MG63 (cell line): ENCODE measurements around the gene ABCG1. TPM values are rescaled to one million over a fixed set of nuclear protein-coding genes. Genes with fewer than 3 reads are reported as not detected.

ENCODE experiments used
- DNase-seq: peaks from one replicate; pipeline ENCODE4 v3.0.0-alpha.2; 2020
- H3K27me3 ChIP-seq: fragments of 250-450 bp; sonication (Bioruptor Pico); 2 replicates; pipeline ENCODE4 v1.5.1; 2020; ENCODE audit warnings: mild to moderate bottlenecking, moderate library complexity
- H3K36me3 ChIP-seq: fragments of 250-450 bp; sonication (Bioruptor Pico); 2 replicates; pipeline ENCODE4 v1.5.1; 2020; ENCODE audit warnings: mild to moderate bottlenecking, moderate library complexity
- H3K4me3 ChIP-seq: fragments of 250-450 bp; sonication (Bioruptor Pico); 2 replicates; pipeline ENCODE4 v1.5.1; 2020; ENCODE audit warnings: mild to moderate bottlenecking, moderate library complexity
- H3K9me3 ChIP-seq: fragments of 250-450 bp; sonication (Bioruptor Pico); 2 replicates; pipeline ENCODE4 v1.5.1; 2020; ENCODE audit warnings: mild to moderate bottlenecking, moderate library complexity
- total RNA-seq: library from RNA; depleted of rRNA; stranded (reverse); fragments of >200 nt; shearing (Covaris generic); gene quantifications from 2 replicates; pipeline ENCODE4 v1.2.3, GENCODE V29; 2014; ENCODE audit warnings: low replicate concordance

ABCG1 gene
- total RNA-seq, 1 experiment from 2014 or later: 0.82 TPM

DNA sequence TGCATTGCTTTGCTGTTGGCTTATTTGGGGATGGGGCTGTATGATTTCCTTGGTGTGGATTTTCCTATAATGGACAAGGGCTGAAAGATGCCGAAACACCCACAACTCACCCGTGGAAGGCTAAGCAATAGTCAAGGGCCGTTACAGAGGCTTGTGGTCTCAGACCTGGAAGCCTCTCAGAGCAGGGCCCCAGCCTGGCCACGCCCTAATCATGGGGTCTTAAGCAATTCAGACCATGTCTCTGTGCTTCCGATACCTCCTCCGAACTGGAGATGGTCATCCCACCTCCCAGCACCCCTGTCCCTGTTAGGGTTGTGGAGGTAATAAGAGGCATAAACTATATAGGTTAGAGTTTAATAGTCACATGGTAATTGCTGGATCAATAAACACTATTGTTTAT is 3.4 kb downstream of the ABCG1 start:
- H3K9me3 ChIP-seq: no peaks in the 10 kb centered on the region
- peaks cover 15% of the 10 kb centered on the region for H3K27me3 ChIP-seq
- no peak for DNase-seq

DNA sequence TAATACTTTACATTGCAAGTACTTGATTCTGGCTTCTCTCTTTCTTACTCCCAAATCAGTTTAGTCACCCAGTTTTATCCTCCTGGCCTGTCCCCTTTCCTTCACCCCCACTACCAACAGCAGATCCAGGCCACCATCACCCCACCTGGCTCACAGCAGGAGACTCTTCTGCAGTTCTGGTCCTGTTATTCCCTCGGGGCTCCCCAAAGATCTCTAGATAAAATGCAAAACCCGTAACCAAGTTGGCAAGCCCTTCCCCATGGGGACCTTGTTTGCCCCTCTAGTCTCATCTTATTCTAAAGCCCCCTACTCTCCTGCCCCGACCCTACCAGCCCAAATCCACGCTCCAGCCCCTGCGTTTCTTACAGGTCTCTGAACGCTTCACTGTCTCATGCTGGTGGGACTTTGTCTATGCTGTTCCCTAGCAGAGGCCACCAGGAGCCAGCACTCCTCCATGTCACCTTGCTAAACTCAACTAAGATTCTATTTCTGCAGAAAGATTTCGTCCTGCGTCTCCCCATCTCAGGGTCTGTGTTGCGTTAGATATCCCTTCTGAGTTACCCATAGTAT is 4.0 kb downstream of the ABCG1 start:
- Histone ChIP-seq H3K36me3 (no peaks in the 10 kb centered on the region), H3K27me3 (peaks cover 15% of the 10 kb centered on the region), H3K4me3 (no peak overlapping the region), H3K9me3 (no peaks in the 10 kb centered on the region)
- no peak for DNase-seq

More for the DNA sequence above, 3.4 kb downstream of the ABCG1 start:
- H3K4me3 ChIP-seq: no peak overlapping the region
- H3K36me3 ChIP-seq: no peaks in the 10 kb centered on the region

DNA sequence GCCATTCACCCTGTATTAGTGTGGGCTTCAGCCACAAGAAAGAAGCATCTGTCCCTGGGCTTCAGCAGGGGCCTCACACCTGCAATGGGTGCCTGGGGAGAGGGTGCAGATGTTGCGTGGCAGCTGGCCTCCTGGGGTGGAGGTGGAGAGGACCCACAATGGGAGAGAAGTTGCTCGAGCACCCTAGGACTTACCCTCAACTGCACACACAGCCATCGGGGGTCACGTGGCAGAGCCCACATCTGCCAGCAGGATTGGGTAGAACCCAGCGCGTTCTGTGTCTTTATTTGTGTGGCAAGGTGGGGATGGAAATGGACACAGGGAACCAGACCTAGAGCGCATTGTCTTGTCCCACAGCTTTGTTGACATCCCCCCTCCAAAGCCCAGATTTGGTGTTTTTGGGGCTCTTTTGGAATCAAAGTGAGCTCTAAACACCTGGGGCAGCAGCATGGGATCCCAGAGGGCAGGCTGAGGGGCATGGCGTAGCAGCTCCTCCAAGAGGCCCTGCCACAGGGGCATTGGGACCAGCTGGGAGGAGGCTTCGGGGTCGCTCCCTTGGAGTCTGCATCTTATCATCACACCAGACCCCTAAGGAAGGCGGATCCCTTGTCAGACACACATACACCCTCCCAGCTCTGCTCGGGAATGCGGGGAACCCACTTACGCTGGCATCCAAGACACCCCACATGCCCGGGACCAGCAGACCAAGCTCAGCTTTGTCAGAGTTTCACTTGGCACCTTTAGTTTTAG is 5.1 kb downstream of the ABCG1 start:
- Histone ChIP-seq H3K27me3 (peaks cover 13% of the 10 kb centered on the region), H3K4me3 (no peak overlapping the region), H3K36me3 (no peaks in the 10 kb centered on the region), H3K9me3 (no peaks in the 10 kb centered on the region)
- DNase-seq: no peak

DNA sequence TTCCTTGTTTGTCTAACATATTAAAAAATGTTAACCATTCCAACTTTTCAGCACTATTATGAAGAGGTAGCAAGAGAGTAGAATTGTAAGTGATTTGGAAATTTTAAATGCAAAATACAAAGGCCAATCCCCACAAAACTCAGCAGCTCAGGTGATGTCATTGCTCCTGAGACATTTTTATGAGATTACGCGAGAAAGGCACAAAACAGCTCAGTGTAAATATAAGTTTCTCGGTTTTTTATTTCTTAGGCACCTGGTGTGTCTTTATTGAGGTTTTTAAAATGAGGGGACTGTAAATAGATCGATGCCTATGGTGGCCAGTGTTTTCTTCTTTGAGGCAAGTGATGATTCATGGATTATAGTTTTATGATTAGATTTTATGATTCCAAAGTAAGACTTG is 6.1 kb downstream of the ABCG1 start:
- no peak overlapping the region for H3K4me3 ChIP-seq
- no peaks in the 10 kb centered on the region for H3K9me3 ChIP-seq
- H3K27me3 ChIP-seq: peaks cover 4% of the 10 kb centered on the region; the same call in 1 of the 2 replicates
- no peaks in the 10 kb centered on the region for H3K36me3 ChIP-seq
- DNase-seq: no peak

DNA sequence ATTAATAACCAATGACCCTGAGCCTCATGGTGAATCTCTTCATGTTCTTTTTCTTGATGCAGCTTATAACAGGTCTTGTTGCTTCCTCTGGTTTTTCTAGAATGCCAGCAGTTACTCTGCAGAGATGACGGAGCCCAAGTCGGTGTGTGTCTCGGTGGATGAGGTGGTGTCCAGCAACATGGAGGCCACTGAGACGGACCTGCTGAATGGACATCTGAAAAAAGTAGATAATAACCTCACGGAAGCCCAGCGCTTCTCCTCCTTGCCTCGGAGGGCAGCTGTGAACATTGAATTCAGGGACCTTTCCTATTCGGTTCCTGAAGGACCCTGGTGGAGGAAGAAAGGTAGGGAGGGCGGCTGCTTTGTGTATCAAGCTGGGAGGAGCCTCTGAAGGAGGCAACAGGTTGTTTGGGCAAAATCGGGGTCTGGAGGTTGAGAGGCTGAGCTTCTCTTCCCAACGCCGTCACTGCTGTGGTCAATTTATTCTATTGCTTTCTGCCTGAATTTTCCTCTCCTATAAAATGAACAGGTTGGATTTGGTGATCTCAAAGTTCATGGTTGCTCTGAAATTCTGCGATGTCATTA is 6.7 kb downstream of the ABCG1 start:
- H3K4me3 ChIP-seq: no peak overlapping the region
- no peaks in the 10 kb centered on the region for H3K36me3 ChIP-seq
- no peaks in the 10 kb centered on the region for H3K9me3 ChIP-seq
- no peak for DNase-seq
- 0 out of 2 replicates have a peak, but pooled peaks cover under 1% of the 10 kb centered on the region for H3K27me3 ChIP-seq

DNA sequence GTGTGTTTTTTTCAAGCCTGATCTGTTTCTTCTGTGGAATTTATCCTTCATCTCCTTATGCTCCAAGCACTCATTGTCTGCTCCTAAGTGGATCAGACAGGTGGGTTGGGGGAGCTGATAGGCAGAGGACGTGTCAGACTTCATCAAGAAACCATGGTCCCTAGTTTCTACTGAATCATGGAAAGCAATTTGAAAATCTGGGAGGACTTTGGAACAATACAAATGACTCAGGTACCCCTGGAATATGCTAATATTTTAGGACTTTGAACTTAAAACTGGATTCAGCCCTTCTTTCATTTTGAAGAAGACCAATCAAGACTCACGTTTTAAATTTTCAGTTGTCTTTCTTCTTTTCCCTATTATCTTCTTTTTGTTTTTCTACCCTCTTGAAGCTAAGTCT is 7.7 kb downstream of the ABCG1 start:
- no peak overlapping the region for H3K4me3 ChIP-seq
- no peaks in the 10 kb centered on the region for H3K36me3 ChIP-seq
- H3K9me3 ChIP-seq: no peaks in the 10 kb centered on the region
- no peaks in the 10 kb centered on the region for H3K27me3 ChIP-seq
- no peak for DNase-seq

DNA sequence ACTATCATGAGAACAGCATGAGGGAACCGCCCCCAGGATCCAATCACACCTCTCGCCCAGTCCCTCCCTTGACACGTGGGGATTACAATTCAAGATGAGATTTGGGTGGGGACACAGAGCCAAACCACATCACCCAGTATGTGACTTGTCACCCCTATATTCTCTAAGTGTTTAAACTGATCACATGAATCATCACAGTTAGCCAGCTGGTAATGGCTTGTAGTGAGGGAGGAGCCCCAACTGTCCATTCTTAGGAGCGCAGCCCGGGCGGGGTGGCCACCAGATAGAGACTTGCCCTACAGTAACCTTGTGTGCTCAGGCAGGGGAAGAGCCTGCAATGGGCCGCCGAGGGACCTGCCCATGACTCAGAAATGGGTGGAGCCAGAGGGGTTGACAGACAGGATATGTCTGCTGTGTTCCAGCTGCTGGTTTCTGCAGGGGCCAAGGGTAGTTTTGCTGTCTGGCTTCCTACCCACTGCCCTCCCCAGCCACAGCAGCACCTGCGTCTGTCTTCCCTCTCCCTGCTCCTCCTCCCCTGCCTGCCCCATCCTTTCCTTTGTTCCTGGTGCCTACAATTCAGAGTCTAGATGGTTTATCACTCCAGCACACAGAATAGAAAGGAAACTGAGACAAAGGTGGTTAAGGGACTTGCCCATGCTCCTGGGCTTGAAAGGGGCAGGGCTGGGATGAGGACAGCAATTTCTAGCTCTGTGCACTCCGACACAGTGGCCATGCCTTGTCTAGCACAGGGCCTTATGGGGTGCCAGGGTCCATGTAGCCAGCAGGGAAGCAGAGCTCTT is 9.2 kb downstream of the ABCG1 start:
- no peak overlapping the region for H3K4me3 ChIP-seq
- no peaks in the 10 kb centered on the region for H3K9me3 ChIP-seq
- no peaks in the 10 kb centered on the region for H3K27me3 ChIP-seq
- DNase-seq: peak; percentile 96
- H3K36me3 ChIP-seq: no peaks in the 10 kb centered on the region

DNA sequence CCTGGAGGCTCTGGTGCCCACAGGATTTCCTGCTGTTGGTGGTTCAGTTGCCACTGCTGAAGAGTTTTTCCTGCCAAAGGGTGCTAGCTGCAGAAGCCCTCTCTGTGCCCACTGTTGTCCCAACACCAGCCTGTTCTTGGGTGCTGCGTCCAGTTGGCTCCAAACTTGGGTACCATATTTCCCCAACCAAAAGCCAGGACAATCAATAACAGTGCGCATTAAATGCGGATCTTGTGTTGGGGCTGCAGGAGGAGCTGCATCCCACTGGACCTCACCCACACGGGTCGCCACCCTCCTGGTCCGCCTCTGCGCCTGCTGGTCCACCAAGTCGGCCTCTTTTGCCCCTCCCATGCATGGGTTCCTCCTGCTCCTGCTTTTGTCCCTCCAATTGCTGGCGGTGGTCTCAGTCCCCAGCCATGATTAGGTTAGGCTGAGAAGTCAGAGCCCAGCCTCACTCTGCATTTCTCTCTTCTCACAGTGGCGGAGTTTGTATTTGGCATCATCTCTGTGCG is 9.8 kb downstream of the ABCG1 start:
- no peaks in the 10 kb centered on the region for H3K9me3 ChIP-seq
- DNase-seq: no peak
- H3K36me3 ChIP-seq: no peaks in the 10 kb centered on the region
- H3K4me3 ChIP-seq: no peak overlapping the region
- H3K27me3 ChIP-seq: no peaks in the 10 kb centered on the region

DNA sequence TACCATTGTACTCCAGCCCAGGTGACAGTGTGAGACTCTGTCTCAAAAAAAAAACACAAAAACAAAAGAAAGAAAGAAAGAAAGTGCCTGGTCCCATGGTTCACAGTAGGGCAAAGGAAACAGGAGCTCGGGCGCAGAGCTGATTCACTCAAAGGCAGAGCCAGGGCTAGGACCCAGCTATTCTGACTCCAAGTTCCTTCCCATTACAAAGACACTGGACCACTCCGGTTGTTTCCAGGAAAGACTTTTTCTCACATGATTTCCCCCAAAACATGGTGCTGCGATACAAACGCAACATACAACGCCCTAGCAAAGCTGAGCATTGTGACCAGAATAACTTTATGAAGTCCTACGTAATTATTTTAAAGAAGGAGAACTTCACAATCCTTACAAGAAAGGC is 10.7 kb downstream of the ABCG1 start:
- DNase-seq: no peak
- Histone ChIP-seq H3K27me3 (no peaks in the 10 kb centered on the region), H3K9me3 (no peaks in the 10 kb centered on the region), H3K4me3 (no peak overlapping the region), H3K36me3 (no peaks in the 10 kb centered on the region)

DNA sequence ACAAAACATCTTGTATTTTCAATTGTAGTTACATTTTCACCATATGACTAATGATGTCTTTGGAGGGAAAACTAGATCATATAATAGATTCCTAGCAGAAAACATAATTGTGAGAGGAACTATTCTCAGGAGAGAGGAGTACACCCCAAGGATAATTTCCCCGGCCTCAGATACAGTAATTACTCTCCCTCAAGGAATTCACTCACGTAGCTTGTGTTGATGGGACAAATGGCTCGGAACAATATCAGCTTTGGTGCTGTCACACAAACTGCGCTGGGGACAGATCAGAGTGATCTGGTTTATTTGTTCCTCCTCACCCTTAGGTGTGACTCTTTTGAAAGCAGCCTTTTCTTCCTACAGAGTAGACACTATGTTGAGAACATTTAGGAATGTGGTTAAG is 11.2 kb downstream of the ABCG1 start:
- no peak for DNase-seq
- Histone ChIP-seq H3K9me3 (no peaks in the 10 kb centered on the region), H3K27me3 (no peaks in the 10 kb centered on the region), H3K36me3 (no peaks in the 10 kb centered on the region), H3K4me3 (no peak overlapping the region)

DNA sequence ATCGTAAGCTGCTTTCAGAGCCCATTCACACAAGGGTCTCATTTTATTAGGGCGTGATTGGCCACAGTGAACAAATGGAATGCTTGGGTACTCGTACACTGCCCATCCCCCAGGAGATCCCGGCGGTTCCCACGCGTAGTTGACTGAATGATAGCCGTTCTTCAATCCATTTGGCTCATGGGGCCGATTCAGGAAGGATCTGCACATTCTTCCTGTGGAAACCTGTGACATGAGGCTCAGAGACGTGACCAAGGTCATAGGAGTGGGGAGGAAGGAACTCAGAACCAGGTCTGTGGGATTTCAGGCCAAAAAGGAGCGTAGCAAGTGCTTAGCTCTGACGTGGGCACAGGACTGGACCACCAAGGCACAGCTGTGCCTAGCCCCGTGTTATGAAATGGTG is 11.7 kb downstream of the ABCG1 start:
- H3K27me3 ChIP-seq: no peaks in the 10 kb centered on the region
- H3K36me3 ChIP-seq: no peaks in the 10 kb centered on the region
- DNase-seq: no peak
- H3K4me3 ChIP-seq: no peak overlapping the region
- H3K9me3 ChIP-seq: no peaks in the 10 kb centered on the region

DNA sequence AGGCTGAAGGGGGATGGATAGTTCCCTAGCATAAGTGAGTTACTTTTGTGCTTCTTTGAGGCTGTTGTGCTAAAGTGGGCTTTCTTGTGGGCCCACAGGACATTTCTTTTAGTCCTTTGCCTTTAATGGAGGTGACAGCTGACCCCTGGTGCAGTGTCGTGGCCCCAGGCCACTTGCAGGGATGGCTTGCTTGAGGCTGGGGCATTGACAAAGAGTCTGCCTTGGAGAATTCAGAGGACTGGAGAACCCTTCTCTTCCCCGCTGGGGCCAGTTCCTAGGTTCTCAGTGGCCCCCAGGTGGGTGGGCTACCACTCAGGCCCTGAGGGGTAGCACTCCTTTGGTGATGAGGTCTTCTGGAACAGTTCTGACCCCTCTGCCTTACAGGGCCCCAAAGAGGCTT is 12.8 kb downstream of the ABCG1 start:
- no peaks in the 10 kb centered on the region for H3K9me3 ChIP-seq
- H3K4me3 ChIP-seq: no peak overlapping the region
- H3K36me3 ChIP-seq: no peaks in the 10 kb centered on the region
- DNase-seq: no peak
- H3K27me3 ChIP-seq: no peaks in the 10 kb centered on the region

DNA sequence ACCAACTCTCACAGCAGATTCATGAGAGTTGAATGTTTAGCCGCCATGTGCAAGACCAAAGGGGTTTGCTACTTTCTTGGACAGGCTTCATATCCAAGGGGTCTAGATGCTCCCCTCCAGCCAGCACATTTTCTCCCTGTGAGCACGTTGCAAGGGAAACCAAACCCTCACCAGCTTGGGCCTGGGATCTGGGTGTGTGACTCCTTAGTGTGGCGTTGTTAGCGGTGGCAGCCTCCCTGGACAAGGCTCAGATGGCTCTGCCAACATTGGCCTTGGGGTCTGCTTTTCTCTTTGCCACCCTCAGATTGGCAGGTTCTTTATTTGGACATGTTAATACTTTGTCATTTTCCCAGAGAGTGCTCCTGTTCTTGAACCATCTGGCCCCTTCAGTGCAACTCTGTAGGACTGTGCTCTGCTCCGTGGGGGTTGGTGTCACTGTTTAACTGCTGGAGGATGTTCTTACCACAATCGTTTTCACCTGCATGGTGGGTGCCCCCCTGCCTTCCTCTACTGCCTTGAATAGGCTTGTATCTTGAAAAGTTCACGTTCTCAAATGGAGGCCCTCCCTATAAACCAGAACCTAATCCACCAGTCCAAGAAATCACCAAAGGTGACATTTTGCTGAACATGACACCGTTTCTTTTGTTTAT is 13.4 kb downstream of the ABCG1 start:
- Histone ChIP-seq H3K9me3 (no peaks in the 10 kb centered on the region), H3K27me3 (no peaks in the 10 kb centered on the region), H3K4me3 (no peak overlapping the region), H3K36me3 (no peaks in the 10 kb centered on the region)
- DNase-seq: no peak

DNA sequence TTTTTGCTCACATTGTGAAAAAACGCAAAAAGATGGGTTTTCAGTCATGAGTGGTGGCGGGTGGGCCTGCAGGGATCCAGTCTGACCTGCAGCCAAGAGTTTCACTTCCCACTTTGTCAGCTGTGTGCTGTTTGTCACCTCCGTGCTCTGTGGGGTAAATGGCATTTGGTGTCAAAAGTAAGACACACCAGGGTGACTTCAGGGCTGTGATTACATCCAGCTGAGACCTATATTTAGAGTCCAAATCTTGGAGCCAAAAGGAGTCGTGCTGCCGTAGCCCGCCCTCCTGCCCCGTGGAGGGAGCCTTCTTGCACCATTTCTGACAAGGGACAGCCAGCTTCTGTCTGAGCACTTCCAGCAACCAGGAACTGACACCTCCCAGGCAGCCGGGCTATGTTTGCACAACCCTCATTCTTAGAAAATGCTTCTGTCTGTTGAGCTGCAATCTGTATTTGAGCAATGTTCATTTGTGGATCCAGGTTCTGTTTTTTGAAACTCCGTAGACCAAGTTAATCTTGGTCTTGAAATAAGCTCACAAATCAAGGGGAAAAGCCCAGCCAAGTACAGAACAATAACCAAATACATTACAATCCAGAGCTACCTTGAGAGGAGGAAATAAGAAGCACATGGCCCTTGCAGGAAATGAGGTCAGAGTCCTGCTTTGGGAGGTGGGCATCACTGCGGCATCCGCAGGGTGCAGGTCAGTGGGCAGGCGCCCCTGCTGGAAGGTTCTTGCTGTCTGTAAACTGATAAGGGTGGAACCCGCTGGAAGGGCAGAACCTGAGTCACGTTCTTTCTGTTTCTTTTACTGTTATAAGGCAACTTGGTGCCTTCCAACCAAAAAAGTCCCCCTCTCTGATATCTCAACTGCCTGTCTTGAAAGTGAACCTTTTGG is 14.4 kb downstream of the ABCG1 start:
- Histone ChIP-seq H3K9me3 (no peaks in the 10 kb centered on the region), H3K27me3 (no peaks in the 10 kb centered on the region), H3K36me3 (no peaks in the 10 kb centered on the region), H3K4me3 (no peak overlapping the region)
- peak; percentile 28 for DNase-seq

DNA sequence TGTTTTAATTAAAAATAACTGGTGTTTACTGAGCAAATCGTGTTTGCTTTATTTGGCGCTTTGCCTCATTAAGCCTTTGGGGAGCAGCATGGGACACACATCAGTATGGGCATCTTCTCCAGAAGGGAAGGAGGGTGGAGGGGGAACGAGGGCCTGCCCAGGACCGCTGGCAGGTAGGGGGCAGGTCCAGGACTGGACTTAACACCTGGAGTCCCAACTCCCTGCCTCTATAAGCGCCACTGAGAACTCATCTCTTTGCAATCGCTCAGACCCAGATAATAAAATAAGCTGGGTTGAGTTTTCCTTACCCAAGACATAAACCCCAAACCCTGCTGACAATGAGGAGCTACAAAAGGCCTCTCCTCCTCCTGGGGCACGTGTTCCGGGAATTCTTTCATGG is 15.1 kb downstream of the ABCG1 start:
- Histone ChIP-seq H3K4me3 (peak overlapping the region; percentile 40; the same call in 1 of the 2 replicates), H3K27me3 (no peaks in the 10 kb centered on the region), H3K36me3 (no peaks in the 10 kb centered on the region), H3K9me3 (no peaks in the 10 kb centered on the region)
- no peak for DNase-seq
